ENCODE data around the gene ASPSCR1.
"Not testable (repeated sequence)": the region's sequence is repeated elsewhere in the genome, so short reads cannot be mapped to it uniquely, and the experiment has no call there.

The ASPSCR1 gene

DNA sequence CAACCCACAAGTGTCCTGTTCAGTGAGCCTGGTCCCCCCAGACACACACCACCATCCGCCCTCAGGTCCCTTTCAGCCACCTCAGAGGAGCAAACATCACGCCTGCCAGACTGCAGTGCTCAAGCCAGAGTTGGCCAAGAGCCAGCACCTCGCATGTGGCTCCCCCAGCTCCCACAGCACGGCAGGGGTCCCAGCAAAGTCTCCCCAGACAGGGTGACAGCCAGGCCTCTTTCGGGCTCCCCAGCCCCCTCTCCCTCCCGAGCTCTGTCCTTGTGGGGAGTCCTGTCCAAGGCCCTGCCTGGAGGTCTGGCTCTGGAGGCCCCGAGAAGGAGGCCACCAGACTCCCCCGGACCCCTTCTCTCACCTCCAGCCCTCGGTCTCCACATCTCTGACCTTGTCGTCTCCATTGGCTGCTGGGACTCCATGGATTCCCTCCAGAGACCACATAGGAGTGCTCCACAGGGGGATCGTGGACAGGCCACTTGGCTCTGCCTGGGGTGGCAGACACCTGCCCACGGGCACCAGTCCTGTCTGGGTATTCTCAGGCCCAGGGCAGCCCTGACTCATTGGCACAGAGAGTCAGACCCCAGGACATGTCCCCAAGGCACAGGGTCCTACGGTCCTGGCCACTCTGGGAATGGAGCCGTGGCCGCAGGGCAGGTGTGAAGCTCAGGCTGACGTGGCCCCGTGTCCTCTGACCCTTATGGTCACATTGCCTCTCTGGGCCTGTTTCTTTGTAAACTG lies 28.6 kb upstream of the ASPSCR1 start:
- no peak for DNase-seq (ENCODE audit: low read depth)
- no peak overlapping the region for H3K4me3 ChIP-seq (ENCODE audit: low read depth, low read length)
- no peak for TF ChIP-seq MYC (IDR thresholded peaks at IDR 0.05; ENCODE audit: low read depth, low read length)
- TF ChIP-seq, protein P1, sequence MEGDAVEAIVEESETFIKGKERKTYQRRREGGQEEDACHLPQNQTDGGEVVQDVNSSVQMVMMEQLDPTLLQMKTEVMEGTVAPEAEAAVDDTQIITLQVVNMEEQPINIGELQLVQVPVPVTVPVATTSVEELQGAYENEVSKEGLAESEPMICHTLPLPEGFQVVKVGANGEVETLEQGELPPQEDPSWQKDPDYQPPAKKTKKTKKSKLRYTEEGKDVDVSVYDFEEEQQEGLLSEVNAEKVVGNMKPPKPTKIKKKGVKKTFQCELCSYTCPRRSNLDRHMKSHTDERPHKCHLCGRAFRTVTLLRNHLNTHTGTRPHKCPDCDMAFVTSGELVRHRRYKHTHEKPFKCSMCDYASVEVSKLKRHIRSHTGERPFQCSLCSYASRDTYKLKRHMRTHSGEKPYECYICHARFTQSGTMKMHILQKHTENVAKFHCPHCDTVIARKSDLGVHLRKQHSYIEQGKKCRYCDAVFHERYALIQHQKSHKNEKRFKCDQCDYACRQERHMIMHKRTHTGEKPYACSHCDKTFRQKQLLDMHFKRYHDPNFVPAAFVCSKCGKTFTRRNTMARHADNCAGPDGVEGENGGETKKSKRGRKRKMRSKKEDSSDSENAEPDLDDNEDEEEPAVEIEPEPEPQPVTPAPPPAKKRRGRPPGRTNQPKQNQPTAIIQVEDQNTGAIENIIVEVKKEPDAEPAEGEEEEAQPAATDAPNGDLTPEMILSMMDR (IDR thresholded peaks at IDR 0.05; ENCODE audit: low read depth, low read length): no peak
- no peak for TF ChIP-seq POLR2A (IDR thresholded peaks at IDR 0.05; ENCODE audit: extremely low read depth, insufficient read length)
- TF ChIP-seq, protein P2, sequence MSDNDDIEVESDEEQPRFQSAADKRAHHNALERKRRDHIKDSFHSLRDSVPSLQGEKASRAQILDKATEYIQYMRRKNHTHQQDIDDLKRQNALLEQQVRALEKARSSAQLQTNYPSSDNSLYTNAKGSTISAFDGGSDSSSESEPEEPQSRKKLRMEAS (IDR thresholded peaks at IDR 0.05; ENCODE audit: low read depth, low read length): no peak

DNA sequence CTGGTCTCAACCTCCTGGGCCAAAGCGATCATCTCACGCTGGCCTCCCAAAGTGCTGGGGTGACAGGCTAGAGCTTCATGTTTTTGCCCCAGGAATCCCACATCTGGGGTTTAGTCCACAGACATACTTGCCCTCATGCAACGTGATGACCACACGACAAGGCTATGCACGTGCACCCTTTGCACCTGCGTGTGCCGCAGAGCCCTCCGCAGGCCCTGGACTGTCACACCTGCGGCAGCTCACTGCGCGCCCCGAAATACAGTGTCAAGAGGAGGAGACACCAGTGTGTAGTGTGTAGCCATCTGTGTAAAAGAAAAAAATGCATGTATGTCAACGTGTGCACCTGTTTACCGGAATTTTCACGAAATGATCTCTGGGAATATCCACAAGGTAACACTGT lies 26.9 kb upstream of the ASPSCR1 start:
- H3K4me3 ChIP-seq (ENCODE audit: low read depth, low read length): no peak overlapping the region
- TF ChIP-seq, protein P2 (IDR thresholded peaks at IDR 0.05; ENCODE audit: low read depth, low read length): no peak
- TF ChIP-seq, protein P1 (IDR thresholded peaks at IDR 0.05; ENCODE audit: low read depth, low read length): no peak
- TF ChIP-seq MYC (IDR thresholded peaks at IDR 0.05; ENCODE audit: low read depth, low read length) (no peak), POLR2A (IDR thresholded peaks at IDR 0.05; ENCODE audit: extremely low read depth, insufficient read length) (no peak)

DNA sequence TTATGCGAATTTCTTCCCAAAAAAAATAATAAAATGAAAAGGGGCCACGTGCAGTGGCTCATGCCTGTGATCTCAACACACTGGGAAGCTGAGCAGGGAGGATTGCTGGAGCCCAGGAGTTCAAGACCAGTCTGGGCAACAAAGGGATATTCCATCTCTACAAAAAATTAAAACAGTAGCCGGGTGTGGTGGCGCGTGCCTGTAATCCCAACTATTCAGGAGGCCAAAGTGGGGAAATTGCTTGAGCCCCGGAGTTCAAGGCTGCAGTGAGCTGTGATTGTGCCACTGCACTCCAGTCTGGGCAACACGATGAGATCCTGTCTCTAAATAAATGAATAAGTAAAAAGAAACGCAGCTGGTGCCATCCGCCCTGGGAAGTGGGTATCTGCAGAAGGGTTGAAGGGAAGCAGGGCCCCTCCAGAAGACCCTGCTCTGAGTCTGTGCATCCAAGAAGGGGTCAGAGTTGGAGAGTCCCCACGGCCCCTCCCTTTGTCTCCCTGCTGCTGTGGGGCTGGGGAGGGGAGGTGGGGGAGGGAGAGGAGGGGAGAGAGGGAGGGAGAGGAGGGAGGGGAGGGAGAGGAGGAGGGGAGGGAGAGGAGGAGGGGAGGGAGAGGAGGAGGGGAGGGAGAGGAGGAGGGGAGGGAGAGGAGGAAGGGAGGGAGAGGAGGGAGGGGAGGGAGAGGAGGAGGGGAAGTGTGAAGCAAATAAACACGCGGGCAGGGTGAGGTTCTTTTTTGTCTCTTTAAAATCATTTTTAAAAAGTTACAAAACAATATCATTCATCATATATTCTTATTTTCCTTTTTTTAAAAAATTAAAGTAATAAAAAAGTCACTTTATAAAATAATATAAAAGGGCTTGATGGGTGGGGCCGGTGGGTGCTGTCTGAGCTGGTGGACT lies 25.4 kb upstream of the ASPSCR1 start:
- TF ChIP-seq POLR2A (IDR thresholded peaks at IDR 0.05; ENCODE audit: extremely low read depth, insufficient read length): no peak
- TF ChIP-seq MYC (IDR thresholded peaks at IDR 0.05; ENCODE audit: low read depth, low read length): no peak
- TF ChIP-seq, protein P1 (IDR thresholded peaks at IDR 0.05; ENCODE audit: low read depth, low read length): no peak
- TF ChIP-seq, protein P2 (IDR thresholded peaks at IDR 0.05; ENCODE audit: low read depth, low read length): no peak
- no peak overlapping the region for H3K4me3 ChIP-seq (ENCODE audit: low read depth, low read length)
- DNase-seq (ENCODE audit: low read depth): no peak

More for the DNA sequence above, 26.9 kb upstream of the ASPSCR1 start:
- DNase-seq (ENCODE audit: low read depth): no peak

DNA sequence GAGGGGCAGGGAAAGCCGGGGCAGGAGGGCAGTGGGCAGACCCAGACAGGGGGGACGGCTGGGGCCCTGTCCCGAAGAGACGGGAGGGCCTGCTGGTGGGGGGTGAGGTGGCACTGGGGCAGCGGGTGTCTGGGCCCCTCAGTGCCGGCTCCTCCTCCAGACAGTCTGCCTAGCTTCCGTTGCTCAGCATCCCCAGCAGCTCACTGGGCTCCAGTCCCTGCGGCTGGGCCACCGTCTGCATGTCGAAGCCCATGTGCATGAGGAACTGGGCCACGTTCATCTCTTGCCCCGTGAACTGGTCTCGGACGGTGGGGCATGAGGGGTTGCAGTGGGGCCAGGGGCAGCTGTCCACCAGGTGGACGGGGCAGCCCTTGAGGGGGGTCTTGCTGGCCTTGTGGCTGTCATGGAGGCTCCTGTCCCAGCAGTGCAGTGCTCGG lies 24.6 kb upstream of the ASPSCR1 start:
- TF ChIP-seq, protein P2 (IDR thresholded peaks at IDR 0.05; ENCODE audit: low read depth, low read length): no peak
- TF ChIP-seq MYC (IDR thresholded peaks at IDR 0.05; ENCODE audit: low read depth, low read length): no peak
- no peak for TF ChIP-seq POLR2A (IDR thresholded peaks at IDR 0.05; ENCODE audit: extremely low read depth, insufficient read length)
- TF ChIP-seq, protein P1 (IDR thresholded peaks at IDR 0.05; ENCODE audit: low read depth, low read length): no peak
- DNase-seq (ENCODE audit: low read depth): no peak
- H3K4me3 ChIP-seq (ENCODE audit: low read depth, low read length): no peak overlapping the region

DNA sequence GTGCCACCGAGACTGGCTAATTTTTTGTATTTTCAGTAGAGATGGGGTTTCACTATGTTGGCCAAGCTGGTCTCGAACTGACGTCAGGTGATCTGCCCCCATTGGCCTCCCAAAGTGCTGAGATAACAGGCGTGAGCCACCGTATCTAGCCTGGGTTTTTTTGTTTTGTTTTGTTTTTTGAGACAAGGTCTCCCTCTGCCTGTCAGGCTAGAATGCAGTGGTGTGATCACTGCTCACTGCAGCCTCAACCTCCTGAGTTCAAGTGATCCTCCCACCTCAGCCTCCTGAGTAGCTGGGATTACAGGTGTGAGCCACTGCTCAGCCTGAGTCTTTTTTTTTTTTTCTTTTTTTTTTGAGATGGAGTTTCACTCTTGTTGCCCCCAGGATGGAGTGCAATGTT lies 24.0 kb upstream of the ASPSCR1 start:
- H3K4me3 ChIP-seq (ENCODE audit: low read depth, low read length); DNase-seq (ENCODE audit: low read depth): not testable (repeated sequence)
